D721Med (cell line): ENCODE results near the gene HGF.
"Not testable (repeated sequence)": the region's sequence is repeated elsewhere in the genome, so short reads cannot be mapped to it uniquely, and the experiment has no call there.

Experiments
- DNase-seq: peaks from one replicate; pipeline ENCODE4 v3.0.0; 2011; ENCODE audit warnings: low spot score; ENCODE audit not compliant: insufficient read length
- FAIRE-seq: peaks from 2 replicates; lab custom pipeline; 2011; peaks lifted over from hg19 to GRCh38; lab: Jason Lieb, UNC
- CTCF ChIP-seq: IDR thresholded peaks from 2 replicates; pipeline ENCODE4 v1.5.1; 2012; ENCODE audit warnings: mild to moderate bottlenecking, control low read depth; ENCODE audit not compliant: insufficient read depth; ENCODE audit errors: missing control alignments

Gene HGF

GRCh38 chr7:81743201-81743600 is 26.6 kb downstream of the HGF start:
- DNase-seq (no peak), FAIRE-seq (no peak)
- TF ChIP-seq CTCF, result no peak

GRCh38 chr7:81740403-81740802 is 29.4 kb downstream of the HGF start:
- TF ChIP-seq CTCF, result no peak
- DNase-seq (no peak), FAIRE-seq (no peak)

DNA sequence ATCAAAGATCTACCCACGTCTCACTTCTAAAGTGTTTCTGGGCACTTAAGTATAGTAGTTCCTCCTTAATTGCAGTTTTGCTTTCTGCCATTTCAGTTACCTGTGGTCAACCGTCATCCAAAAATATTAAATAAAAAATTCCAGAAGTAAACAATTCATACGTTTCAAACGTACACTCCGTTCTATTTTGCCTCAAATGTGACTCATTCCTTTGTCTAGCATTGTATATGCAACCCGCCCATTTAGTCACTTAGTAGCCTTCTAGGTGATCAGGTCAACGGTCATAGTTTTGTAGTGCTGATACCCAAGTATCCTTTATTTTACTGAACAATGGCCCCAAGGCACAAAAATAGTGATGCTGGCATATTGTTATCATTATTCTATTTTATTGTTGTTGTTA is 33.8 kb downstream of the HGF start:
- no peak for TF ChIP-seq CTCF
- no peak for FAIRE-seq
- no peak for DNase-seq

DNA sequence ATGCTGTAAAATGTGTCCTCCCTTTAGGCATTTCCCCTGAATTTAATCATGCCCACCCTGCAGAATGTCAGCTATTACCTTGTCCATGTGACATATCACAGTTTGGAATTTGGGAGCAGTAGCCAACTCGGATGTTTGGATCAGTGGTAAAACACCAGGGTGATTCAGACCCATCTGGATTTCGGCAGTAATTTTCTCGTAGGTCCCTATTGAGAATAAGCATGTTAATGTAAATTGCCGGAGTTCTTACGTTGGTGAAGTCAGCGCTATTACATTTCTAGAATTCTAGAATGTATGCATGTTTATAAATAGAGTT is 44.1 kb downstream of the HGF start:
- no peak for FAIRE-seq
- TF ChIP-seq CTCF, result no peak

GRCh38 chr7:81725003-81725811 is 44.6 kb downstream of the HGF start:
- no peak for FAIRE-seq
- no peak for TF ChIP-seq CTCF
- DNase-seq, result no peak

More for the DNA sequence above, 44.1 kb downstream of the HGF start:
- no peak for DNase-seq

- FAIRE-seq, DNase-seq: not testable (repeated sequence)
These were observed 47.6 kb downstream of the HGF start for GRCh38 chr7:81722250-81722649.

DNA sequence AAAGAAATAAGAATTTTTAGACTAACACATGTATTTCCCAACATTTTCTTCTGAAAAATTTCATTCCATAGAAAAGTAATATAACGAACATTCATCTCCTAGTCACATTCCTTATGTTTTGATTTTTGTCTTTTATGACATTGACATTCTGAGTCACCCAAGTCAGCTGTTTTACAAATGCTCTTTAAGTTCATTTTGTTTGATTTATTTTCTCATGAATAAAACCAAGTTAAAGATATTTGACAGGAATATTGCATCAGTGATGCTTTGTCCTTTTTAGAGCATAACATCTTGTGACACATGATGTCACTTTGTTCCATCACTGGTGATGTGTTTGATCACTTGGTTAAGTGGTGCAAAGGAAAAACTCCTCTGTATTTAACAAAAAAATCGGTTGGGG is 48.4 kb downstream of the HGF start:
- no peak for TF ChIP-seq CTCF
- FAIRE-seq, result no peak
- no peak for DNase-seq
